CD4-positive, alpha-beta T cell treated with Interleukin-21 for 1 hour (primary cell): Measurements from ENCODE around the gene DCTN5.
"Not testable (repeated sequence)": the region's sequence is repeated elsewhere in the genome, so short reads cannot be mapped to it uniquely, and the experiment has no call there.

Source experiments
- DNase-seq: peaks from one replicate; pipeline ENCODE4 v3.0.0-alpha.2; 2020

The DCTN5 gene

DNA sequence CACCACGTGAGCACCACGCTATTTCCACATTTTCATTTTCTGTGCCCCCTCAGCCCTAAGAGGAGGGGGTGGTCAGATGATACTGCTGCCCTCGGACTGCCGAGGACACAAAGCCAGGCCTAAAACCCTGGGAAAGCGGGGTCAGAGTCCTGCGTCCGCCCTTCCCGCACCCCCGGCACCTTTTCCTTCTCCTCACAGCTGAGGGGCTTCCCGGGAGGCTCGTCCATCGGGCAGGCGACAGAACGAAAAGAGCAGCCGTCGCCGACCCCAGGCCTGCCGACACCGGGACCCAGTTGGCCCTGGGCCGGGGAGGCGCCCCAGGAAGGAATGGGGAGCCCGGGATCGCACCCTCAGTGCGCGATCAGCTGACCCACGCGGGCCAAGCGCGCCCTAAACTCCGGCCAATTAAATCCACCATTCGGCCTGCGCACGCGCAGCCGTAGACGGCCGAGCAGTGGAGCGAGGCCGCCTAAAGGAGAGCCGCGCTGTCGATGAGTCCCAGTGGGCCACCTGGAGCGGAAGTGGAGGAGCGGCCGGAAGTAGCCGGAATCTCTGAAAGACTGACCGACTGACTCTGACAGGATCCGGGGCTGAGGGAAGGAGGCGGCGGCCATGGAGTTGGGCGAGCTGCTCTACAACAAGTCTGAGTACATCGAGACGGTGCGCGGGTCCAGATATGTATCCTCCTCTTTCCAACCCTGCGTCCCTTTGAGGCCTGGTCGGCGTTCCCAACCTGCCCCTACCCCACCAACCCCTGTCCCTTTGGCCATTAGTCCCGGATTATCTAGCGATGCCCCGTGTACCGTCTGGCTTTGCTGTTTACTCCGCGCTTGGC lies at the start of gene DCTN5, which contains the start of gene PALB2:
Gene DCTN5, plus strand, starts transcription at position 536 of the 835 bp plus-strand sequence. Its CDS starts 77 bp downstream, at position 613.
Gene PALB2, minus strand, starts transcription at position 380 of the 835 bp plus-strand sequence. Its CDS starts 153 bp downstream, at position 227.
- DNase-seq: peak; percentile 90

DNA sequence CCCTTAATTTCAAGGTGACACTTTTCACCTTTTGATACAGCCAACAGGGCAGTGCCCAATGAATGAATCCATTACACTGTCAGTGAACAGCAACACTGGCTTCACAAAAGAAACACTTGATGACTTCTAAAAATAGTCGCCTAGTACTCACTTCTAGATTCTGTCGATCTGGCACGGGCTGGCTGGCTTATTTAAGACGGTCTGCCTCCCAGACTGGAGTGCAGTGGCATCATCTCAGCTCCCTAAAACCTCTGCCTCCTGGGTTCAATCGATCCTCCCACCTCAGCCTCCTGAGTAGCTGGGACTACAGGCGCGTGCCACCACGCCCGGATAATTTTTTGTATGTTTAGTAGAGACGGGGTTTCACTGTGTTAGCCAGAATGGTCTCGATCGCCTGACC lies 47.1 kb upstream of the DCTN5 start:
- no peak for DNase-seq

- no peak for DNase-seq
Measured at GRCh38 chr16:23595246-23595950, 45.9 kb upstream of the DCTN5 start.

GRCh38 chr16:23595951-23596720 lies 45.1 kb upstream of the DCTN5 start, which contains the start of gene NDUFAB1:
Gene NDUFAB1 (minus strand): TSS chr16:23596316. CDS start chr16:23596290, 26 bp downstream.
- peak; percentile 91 for DNase-seq

- DNase-seq: peak; percentile 29
Measured at GRCh38 chr16:23597003-23597756, 44.1 kb upstream of the DCTN5 start.

GRCh38 chr16:23607726-23608125 lies 33.5 kb upstream of the DCTN5 start:
- no peak for DNase-seq

DNA sequence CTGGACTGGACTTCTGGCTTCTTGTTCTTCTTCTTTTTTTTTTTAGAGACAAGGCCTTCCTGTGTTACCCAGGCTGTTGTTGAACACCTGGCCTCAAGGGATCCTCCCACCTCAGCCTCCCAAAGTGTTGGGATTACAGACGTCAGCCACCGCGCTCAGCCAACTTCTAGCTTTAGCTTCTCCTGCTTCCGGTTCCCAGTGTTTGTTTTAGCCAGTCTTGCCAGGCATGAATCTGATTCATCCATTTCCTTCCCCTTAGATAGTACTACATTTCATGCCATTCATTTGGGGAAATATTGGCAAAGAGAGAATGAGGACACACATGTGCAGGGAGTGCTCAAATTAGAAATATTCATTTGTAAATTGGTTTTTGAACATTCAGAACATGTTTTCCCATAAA lies 33.1 kb upstream of the DCTN5 start:
- no peak for DNase-seq

DNA sequence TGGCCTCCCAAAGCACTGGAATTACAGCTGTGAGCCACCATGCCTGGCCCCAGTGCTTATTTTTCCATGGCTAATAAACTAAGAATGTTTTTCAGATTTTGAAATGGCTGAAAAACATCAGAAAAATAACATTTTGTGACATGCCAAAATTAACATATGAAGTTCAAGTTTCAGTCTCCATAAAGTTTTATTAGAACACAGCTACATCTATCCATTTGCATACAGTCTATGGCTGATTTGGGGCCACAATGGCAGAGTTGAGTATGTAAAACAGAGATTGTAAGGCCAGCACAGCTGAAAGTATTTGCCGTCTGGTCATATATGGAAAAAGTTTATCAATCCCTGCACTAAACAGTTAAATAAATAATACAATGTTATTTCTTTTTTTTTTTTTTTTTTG lies 31.3 kb upstream of the DCTN5 start:
- DNase-seq: no peak

GRCh38 chr16:23610905-23611304 lies 30.4 kb upstream of the DCTN5 start:
- not testable (repeated sequence) for DNase-seq

DNA sequence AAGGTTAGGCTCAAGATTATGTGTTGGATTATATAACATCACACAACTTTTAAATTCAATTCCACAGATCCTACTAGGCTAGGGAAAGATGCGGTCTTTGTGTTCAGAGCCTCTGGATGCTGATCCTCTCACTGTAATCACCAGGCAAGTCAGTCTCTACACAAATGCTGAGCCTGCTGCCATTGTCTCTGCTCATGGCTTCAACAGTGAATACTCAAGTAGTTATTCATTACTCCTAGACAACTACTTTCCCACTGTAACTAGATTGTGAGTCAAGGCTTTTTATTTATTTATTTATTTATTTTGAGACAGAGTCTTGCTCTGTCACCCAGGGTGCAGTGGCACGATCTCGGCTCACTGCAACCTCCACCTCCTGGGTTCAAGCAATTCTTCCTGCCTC lies 29.3 kb upstream of the DCTN5 start:
- DNase-seq: no peak

DNA sequence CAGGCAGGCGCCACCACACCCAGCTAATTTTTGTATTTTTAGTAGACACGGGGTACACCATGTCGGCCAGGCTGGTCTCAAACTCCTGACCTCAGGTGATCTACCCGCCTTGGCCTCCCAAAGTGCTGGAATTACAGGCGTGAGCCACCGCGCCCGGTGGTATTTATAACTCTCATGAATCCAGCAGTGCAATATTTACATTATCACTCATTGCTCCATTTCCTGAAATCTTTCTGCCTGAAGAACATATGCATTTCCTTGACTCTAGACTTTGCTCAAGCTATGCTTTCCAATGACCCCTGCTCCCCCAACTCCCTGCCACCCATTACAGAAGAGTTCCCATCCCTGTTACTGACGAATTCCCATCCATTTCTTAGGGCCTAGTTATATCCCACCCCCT lies 25.5 kb upstream of the DCTN5 start:
- no peak for DNase-seq

GRCh38 chr16:23624092-23624491 lies 17.2 kb upstream of the DCTN5 start:
- no peak for DNase-seq

GRCh38 chr16:23629516-23629915 lies 11.8 kb upstream of the DCTN5 start:
- DNase-seq: no peak

DNA sequence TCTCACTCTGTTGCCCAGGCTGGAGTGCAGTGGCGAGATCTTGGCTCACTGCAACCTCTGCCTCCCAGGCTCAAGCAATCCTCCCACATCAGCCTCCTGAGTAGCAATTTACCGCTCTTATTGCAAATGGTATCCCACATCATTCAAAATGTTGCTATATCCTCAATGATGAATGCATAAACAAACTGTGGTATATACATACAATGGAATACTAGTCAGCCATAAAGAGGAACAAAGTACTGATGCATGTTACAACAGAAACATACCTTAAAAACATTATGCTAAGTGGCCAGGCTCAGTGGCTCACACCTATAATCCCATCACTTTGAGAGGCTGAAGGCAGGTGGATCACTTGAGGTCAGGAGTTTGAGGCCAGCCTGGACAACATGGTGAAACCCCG lies 9.4 kb upstream of the DCTN5 start:
- DNase-seq: not testable (repeated sequence)

DNA sequence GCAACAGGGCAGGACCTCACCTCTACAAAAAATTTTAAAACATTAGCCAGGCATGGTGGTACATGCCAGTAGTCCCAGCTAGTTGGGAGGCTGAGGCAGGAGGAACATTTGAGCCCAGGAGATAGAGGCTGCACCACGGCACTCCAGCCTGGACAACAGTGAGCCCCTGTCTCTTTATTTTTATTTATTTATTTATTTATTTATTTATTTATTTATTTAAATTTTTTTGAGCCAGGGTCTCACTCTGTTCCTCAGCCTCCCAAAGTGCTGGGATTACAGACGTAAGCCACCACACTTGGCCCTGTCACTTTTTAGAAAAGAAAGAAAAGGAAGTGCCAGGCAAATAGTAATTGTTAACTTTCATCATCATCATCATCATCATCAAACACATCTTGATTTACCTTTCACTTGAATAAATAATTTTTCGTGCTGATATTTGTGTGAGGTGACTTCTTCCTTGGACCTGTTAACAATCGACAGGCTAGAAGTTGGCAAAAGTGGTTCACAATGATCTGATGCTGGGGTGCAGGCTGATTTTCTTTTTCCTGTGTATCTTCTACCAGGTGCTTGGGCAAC lies 6.7 kb upstream of the DCTN5 start:
- DNase-seq: no peak

GRCh38 chr16:23635958-23636357 lies 5.3 kb upstream of the DCTN5 start:
- no peak for DNase-seq

DNA sequence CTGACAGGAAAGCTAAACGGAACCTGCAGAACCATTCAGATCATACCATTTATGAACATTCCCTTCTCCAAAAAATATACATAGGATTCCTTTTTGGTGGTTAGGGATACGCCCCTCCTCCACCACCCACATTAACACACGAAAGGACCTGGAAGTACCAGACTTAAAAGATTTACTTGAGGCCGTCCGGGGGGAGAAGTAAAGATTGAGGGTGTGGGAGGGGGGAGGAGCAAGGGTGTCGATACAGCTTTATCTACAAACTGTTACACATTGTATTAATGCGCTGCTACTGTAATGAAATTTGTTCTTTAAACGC lies 693 bp upstream of the DCTN5 start:
- no peak for DNase-seq

GRCh38 chr16:23642246-23642774 lies 1.0 kb downstream of the DCTN5 start:
- no peak for DNase-seq

DNA sequence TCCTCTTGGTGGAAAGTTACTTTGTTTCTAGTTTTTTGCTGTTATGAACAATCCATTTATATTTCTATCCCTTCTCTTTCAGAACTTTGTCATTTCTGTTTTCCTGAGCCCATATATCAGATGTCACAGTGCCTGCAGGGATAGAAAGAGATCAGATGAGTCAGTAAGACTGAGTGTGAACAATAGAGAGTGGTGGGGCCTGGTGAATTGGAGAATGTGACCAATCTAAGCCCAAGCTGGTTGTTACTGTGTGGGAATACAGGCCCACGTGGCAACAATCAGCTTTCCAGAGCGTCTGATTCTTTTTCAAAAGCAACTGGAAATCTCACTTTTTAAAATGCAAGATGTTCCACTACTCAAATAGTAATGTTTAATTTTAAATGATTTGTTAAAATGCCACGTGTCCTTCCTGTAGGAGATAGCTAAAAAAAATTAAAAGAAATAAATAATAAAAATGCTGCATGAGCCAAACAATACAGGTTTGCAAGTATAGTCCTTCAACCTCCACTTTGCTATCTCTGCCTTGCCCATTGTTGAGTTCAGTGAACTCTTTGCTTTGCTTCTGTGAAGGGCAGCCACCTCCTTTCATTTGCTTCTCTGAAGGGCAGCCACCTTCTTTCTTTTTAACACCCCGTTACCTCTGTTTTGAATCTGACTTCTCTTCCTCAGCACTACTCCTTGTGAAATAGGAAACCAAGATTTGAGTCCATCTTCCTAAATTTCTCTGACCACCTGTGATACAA lies 9.6 kb downstream of the DCTN5 start:
- DNase-seq: no peak

DNA sequence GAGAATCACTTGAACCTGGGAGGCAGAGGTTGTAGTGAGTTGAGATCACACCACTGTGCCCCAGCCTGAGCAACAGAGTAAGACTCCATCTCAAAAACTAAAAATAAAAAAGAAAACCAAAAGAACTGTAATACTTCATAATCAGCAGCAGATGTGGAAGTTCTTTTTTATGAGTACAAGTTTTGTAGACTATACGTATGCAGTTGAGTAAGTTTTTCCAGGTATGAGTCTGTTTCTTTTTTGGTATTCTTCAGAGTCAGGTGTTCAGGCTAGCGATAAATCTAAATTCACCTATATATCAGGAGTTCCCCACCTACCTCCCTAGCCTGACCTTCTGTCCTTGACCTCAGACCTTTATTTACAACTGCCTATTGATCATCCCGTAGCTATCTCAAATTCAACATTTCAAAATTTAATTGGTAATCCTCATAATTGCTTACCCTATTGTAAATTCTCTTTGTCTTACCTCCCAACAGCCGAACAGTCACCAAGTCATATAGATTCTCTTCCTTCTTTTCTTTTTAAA lies 10.7 kb downstream of the DCTN5 start:
- DNase-seq: no peak

DNA sequence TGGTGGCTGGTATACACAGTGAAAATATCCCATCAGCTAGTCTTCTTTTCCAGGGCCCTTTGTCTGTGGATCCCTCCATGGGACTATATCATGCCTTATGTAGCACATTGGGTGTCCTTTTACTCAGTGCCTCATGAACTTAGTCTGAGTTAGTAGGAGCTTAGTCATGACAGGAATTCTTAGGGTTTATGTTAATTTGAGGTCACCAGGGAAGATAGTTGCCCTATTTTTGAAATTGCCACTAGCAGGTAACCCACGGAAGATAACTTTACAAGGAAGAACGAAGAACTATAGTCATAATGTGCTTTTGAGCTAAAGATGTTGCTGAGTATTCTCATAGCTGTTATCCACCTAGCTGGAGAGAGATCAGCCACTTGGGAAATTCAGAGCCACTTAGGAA lies 22.7 kb downstream of the DCTN5 start:
- DNase-seq: no peak
